ENCODE measurements around the gene ATR. TPM values are rescaled to one million over a fixed set of nuclear protein-coding genes. Genes with fewer than 3 reads are reported as not detected.
A peak's percentile ranks its signal among the peaks of the same experiment; 100 is the strongest.
"Not testable (repeated sequence)": the region's sequence is repeated elsewhere in the genome, so short reads cannot be mapped to it uniquely, and the experiment has no call there.

The ATR gene
- total RNA-seq, 1 experiment from 2014 or later: 8.9 TPM

DNA sequence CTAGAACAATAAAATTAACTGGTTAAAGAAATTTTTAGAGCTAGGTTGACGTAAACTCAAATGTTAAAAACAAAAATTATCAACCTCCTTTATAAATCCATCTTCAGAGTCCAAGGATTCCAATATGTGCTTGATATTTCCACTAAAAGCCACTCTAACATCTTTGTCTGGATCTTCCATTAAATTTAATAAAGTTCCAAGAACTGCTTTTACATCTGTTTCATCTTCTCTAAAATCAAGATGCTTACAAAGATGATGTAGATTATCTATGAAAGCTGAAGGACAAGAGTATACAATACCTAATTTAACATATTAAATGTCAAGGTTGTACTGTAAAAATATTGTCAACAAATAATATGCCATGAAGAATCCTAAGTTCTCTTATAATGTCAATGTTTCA is 24.8 kb downstream of the ATR start:
- no peak for DNase-seq (ENCODE audit: low read depth)
- in situ Hi-C loops (cut with HindIII; ENCODE audit: low pct_unique_long_range_greater_than_20kb, low sequenced_read_pairs): no loop called here

DNA sequence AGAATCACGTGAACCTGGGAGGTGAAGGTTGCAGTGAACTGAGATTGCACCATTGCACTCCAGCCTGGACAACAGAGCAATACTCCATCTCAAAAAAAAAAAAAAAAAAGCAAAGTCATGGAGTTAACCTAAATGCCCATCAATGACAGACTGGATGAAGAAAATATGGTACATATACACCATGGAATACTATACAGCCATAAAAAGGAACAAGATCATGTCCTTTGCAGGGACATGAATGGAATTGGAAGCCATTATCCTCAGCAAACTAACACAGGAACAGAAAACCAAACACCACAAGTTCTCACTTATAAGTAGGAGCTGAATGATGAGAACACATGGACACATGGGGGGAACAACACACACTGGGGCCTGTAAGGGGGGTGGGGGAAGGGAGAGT is 26.0 kb downstream of the ATR start:
- in situ Hi-C loops (cut with HindIII; ENCODE audit: low pct_unique_long_range_greater_than_20kb, low sequenced_read_pairs); DNase-seq (ENCODE audit: low read depth): not testable (repeated sequence)

GRCh38 chr3:142549986-142550385 is 28.5 kb downstream of the ATR start:
- in situ Hi-C loops (cut with HindIII; ENCODE audit: low pct_unique_long_range_greater_than_20kb, low sequenced_read_pairs): no loop called here
- DNase-seq (ENCODE audit: low read depth): no peak

GRCh38 chr3:142543307-142543706 is 35.2 kb downstream of the ATR start:
- DNase-seq (ENCODE audit: low read depth): no peak
- in situ Hi-C loops (cut with HindIII; ENCODE audit: low pct_unique_long_range_greater_than_20kb, low sequenced_read_pairs): no loop called here

GRCh38 chr3:142542054-142542453 is 36.5 kb downstream of the ATR start:
- no peak for DNase-seq (ENCODE audit: low read depth)
- in situ Hi-C loops (cut with HindIII; ENCODE audit: low pct_unique_long_range_greater_than_20kb, low sequenced_read_pairs): no loop called here

- in situ Hi-C loops (cut with HindIII; ENCODE audit: low pct_unique_long_range_greater_than_20kb, low sequenced_read_pairs): no loop called here
- no peak for DNase-seq (ENCODE audit: low read depth)
Measured at GRCh38 chr3:142536519-142536918, 42.0 kb downstream of the ATR start.

- in situ Hi-C loops (cut with HindIII; ENCODE audit: low pct_unique_long_range_greater_than_20kb, low sequenced_read_pairs): no loop called here
- DNase-seq (ENCODE audit: low read depth): no peak
Measured at GRCh38 chr3:142534543-142534942, 44.0 kb downstream of the ATR start.

DNA sequence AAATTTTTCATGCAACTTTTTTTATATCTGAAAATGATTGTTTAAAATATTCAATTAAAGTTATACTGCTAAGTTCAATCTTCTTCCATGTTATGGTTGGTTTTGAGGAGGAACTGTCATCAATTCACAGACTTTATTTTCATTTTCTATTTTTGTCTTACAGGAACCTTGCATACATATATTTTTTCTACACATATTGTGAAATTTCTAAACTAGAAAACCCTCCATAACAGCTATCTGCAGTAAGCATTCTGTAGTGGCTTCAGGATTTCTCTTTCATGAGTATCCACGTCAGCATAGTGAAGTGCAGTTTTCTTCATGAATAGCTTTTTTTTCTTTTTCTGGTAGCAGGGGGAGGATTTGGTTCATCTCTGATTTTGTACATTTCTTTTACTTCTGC is 48.2 kb downstream of the ATR start:
- no peak for DNase-seq (ENCODE audit: low read depth)
- in situ Hi-C loops (cut with HindIII; ENCODE audit: low pct_unique_long_range_greater_than_20kb, low sequenced_read_pairs): no loop called here

GRCh38 chr3:142523921-142524566 is 54.5 kb downstream of the ATR start:
- in situ Hi-C loops (cut with HindIII; ENCODE audit: low pct_unique_long_range_greater_than_20kb, low sequenced_read_pairs): no loop called here
- DNase-seq (ENCODE audit: low read depth): no peak

GRCh38 chr3:142509079-142509478 is 69.5 kb downstream of the ATR start:
- DNase-seq (ENCODE audit: low read depth): no peak
- in situ Hi-C loops (cut with HindIII; ENCODE audit: low pct_unique_long_range_greater_than_20kb, low sequenced_read_pairs): no loop called here

DNA sequence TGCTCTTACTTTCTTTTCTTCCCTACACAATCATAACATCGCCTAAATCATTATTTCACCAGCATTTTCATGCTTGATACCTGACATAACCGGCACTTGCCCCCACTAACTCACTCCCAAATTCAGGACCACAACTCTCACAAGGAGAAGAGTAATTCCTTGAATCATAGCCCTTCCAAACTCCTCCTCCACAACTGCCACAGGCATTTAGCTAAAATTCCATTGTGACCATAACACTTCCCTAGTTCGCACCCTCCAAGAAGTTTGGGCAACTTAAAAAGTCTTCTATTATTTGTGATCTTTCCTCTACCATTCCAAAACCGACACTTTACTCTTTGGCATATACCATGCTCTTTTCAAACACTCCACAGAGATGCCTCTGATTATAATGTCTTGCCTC is 71.3 kb downstream of the ATR start:
- DNase-seq (ENCODE audit: low read depth): no peak
- in situ Hi-C loops (cut with HindIII; ENCODE audit: low pct_unique_long_range_greater_than_20kb, low sequenced_read_pairs): no loop called here

- in situ Hi-C loops (cut with HindIII; ENCODE audit: low pct_unique_long_range_greater_than_20kb, low sequenced_read_pairs): no loop called here
- DNase-seq (ENCODE audit: low read depth): no peak
Measured at GRCh38 chr3:142502187-142502985, 76.1 kb downstream of the ATR start.

DNA sequence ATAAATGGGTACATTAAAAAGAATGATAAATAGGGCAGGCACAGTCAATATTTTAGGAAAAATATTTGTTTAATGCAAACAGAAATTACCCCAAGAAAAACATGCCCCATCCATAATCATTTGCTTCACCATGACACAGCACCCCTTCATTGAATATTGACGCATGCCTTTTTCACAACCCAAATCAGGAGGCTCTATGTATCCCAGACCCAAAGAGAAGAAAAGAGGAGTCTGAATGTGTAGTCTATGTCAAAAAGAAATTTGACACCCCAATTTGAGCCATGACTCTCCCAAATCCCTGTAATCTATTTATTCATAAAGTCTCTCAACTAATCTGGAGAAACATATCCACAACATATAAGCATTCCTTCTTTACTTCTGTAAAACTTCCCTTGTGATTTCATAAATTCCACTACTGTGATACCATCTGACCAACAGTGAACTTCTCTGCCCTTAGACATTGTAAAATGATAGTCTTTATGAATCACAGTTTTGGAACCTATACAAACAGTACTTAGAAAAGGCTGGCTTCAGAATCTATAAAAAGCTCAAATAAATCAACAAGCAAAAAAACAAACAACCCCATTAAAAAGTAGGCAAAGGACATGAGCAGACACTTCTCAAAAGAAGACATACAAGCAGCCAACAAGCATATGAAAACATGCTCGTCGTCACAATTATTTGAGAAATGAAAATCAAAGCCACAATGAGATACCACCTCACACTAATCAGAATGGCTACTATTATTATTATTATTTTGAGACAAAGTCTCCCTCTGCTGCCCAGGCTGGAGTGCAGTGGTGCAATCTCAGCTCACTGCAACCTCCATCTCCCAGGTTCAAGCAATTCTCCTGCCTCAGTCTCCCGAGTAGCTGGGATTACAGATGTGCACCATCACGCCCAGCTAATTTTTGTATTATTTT is 77.3 kb downstream of the ATR start:
- DNase-seq (ENCODE audit: low read depth): peak; percentile 22
- in situ Hi-C loops (cut with HindIII; ENCODE audit: low pct_unique_long_range_greater_than_20kb, low sequenced_read_pairs): no loop called here

DNA sequence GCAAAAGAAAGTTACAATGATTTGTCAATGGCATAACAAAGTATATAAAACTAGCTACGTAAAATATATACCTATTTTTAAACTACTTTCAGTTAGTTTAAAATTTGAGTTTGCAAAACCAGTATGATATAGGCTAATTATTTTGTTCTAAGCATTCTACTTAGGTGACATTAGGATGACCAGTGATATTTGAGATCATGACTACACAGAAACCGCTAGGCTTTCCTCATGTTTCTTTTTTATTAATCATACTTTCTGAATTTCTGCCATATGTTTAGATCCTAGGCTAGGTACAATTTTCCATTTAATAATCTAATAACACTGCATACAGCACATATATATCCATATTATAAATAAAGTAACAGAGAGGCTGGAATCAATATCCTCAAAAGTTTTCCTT is 78.3 kb downstream of the ATR start:
- in situ Hi-C loops (cut with HindIII; ENCODE audit: low pct_unique_long_range_greater_than_20kb, low sequenced_read_pairs): no loop called here
- no peak for DNase-seq (ENCODE audit: low read depth)

- in situ Hi-C loops (cut with HindIII; ENCODE audit: low pct_unique_long_range_greater_than_20kb, low sequenced_read_pairs): no loop called here
- DNase-seq (ENCODE audit: low read depth): no peak
Measured at GRCh38 chr3:142498397-142499180, 79.9 kb downstream of the ATR start.

DNA sequence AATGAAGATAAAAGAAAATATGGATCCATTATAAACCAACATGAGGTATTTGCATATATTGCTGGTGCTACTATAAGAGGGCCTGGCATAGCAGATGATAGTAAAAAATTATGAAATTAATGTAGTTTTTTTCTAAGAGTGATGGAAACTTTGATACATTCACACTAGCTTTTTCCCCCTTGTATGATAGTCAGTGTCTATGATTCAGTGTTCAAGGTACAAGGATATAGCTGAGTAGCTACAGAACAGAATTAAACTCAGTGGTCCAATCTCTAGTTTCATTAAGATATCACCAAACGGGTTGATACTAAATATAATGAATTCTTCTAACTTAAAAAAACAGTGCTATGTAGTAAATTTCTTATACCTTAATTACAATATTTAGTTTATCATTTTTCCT is 80.8 kb downstream of the ATR start:
- no peak for DNase-seq (ENCODE audit: low read depth)
- in situ Hi-C loops (cut with HindIII; ENCODE audit: low pct_unique_long_range_greater_than_20kb, low sequenced_read_pairs): no loop called here

- DNase-seq (ENCODE audit: low read depth): no peak
- in situ Hi-C loops (cut with HindIII; ENCODE audit: low pct_unique_long_range_greater_than_20kb, low sequenced_read_pairs): no loop called here
Measured at GRCh38 chr3:142495103-142495502, 83.4 kb downstream of the ATR start.

GRCh38 chr3:142492184-142492583 is 86.3 kb downstream of the ATR start:
- DNase-seq (ENCODE audit: low read depth): no peak
- in situ Hi-C loops (cut with HindIII; ENCODE audit: low pct_unique_long_range_greater_than_20kb, low sequenced_read_pairs): no loop called here

Measured in Caki2 (cell line).